Measurements from ENCODE around the gene CNN2.

GRCh38 chr19:1028062-1028926 lies 1.9 kb downstream of the CNN2 start:
- no peak for TF ChIP-seq POLR2A (IDR thresholded peaks at IDR 0.05)
- no peak for TF ChIP-seq CTCF (IDR thresholded peaks at IDR 0.05)

Data from vagina (tissue), 2 donors.